Measurements from ENCODE around the gene NAA25.
"Not testable (repeated sequence)": the region's sequence is repeated elsewhere in the genome, so short reads cannot be mapped to it uniquely, and the experiment has no call there.

The NAA25 gene

DNA sequence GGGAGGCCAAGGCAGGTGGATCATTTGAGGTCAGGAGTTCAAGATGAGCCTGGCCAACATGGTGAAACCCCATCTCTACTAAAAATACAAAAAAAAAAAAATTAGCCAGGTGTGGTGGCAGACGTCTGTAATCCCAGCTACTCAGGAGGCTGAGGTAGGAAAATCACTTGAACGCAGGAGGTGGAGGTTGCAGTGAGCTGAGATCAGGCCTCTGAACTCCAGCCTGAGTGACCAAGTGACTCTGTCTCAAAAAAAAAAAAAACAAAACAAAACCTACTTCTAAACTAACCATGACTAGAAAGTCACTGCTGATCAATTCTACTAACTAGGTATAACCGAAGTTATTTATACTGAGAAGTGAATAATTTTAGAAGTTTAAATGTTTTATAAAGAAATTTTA, 99.0 kb downstream of the NAA25 start:
- DNase-seq (ENCODE audit: low spot score), result not testable (repeated sequence)

DNA sequence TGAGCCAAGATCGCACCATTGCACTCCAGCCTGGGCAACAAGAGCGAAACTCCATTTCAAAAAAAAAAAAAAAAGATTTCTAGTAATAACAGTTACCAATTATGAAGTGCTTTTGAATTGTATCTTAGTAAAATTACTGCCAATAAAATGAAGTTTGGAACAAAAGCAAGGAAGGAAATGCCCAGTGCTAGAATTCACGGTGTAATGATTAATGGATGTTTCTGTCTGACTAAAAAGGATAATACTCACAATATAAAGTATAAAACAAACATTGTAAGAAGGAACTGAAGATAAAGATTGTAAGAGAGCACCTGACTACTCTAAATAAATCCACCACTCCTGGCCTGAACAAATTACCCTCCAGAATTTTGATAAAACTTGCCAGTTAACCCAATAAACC, 99.7 kb downstream of the NAA25 start:
- DNase-seq (ENCODE audit: low spot score), result no peak

DNA sequence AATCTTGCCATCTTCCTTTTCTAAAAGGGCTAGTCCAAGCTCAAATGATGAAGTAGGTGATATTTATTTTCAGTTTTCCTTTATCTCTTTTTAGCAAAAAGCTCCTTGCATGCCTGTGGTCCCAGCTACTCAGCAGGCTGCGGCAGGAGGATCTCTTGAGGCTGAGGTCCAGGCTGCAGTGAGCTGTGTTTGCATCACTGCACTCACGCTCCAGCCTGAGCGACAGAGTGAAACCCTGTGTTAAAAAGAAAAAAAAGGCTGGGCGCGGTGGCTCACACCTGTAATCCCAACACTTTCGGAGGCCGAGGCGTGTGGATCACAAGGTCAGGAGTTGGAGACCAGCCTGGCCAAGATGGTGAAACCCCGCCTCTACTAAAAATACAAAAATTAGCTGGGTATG, 100.6 kb downstream of the NAA25 start:
- no peak for DNase-seq (ENCODE audit: low spot score)

DNA sequence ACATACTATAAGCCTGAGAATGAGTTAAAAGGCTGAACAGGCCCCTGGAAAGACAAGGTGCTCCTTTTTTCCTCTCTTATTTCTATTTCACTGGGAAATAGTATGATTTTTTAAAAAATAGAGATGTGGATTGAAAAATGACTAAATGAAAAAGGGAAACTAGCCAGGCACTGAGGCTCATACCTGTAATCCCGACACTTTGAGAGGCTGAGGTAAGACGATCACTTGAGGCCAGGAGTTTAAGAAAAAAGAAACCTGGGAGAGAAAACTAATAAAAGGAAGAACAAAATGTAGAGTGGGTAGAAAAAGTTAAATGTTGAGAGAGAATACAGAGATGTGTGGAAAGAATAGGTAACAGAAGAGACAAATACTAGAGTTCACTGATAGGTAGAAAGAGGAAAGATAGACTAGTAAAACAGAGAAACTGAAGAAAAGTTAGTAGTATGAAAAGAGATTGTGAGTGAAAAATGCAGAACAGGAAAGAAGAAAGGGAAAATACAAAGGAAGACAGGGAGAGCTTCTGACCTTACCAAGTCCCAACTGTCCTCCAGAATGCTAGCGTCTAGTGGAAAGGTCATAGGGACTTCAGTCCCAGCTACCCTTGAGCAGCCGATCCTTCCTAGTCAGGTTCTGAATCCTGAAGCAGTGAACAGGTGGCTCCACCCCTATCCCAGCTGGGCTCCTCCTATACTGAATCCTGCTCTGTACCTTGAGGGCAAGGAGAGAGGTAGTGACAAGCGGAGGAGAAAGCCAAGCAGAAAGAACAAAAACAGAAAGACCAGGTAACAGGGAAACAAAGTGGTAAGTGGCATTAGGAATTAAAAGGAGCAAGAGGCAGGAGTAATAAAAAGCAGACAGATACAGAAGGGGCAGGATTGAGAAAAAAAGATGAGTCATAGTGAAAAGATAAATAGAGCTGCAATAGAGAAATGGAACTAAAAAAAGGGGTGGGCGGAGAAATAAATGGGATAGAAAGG, 102.9 kb downstream of the NAA25 start:
- no peak for DNase-seq (ENCODE audit: low spot score)

DNA sequence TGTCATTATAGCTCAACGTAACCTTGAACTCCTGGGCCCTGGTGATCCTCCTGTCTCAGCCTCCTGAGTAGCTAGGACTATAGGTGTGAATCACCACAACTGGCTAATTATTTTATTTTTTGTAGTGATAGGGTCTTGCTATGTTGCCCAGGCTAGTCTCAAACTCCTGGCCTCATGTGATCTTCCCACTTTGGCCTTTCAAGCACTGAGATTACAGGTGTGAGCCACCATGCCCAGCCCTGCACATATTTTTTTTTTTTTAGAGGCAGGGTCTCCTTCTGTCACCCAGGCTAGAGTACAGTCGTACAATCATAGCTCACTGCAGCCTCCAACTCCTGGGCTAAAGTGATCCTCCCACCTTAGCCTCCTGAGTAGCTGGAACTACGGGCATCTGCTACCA, 104.5 kb downstream of the NAA25 start:
- DNase-seq (ENCODE audit: low spot score), result no peak

DNA sequence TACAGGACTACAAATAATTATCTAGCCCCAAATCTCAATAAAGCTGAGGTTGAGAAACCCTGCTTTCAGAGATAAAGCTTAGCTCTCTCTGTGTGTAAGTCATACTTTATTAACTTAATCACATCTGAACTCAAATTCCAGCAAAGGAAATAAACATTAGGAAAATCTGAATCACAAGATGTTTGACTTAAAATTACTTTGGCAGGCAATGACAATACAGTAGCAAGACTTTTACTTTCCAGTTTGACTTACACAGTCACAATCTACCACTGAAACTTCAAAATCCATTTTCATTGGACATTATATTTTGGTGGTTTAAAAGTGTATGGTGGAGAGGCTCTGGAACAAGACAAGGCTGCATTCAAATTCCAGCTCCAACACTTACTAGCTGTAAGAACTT, 107.0 kb downstream of the NAA25 start:
- no peak for DNase-seq (ENCODE audit: low spot score)

DNA sequence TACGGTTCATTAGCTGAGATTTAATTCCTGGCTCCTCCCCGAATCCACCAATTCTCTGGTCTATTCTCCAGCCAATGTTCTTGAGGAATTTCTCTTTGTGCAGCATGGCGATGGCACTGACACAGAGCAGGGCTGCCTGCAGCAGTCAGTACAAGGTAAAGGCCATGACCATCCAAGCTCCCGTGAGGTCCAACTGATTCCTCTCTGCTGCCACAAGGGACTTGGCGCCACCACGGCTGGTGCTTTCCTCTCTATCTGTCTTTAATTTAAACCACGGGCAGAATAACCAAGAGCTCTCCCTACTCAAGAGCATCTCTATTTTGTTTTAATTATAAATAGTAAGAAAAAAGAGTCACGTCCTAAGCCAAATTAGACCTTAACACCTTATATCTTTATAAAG, 107.8 kb downstream of the NAA25 start:
- no peak for DNase-seq (ENCODE audit: low spot score)

DNA sequence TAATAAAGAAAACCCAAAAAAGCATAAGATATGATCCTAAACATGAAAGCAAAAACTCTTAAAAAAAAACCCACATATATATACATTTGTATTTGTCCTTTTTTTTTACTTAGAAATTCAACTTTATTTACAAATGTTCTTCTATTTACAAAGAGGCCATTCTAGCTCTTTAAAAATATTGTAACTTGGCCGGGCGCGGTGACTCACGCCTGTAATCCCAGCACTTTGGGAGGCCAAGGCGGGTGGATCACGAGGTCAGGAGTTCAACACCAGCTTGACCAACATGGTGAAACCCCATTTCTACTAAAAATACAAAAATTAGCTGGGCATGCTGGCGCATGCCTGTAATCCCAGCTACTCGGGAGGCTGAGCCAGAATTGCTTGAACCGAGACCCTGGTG, 109.5 kb downstream of the NAA25 start:
- DNase-seq (ENCODE audit: low spot score), result not testable (repeated sequence)

DNA sequence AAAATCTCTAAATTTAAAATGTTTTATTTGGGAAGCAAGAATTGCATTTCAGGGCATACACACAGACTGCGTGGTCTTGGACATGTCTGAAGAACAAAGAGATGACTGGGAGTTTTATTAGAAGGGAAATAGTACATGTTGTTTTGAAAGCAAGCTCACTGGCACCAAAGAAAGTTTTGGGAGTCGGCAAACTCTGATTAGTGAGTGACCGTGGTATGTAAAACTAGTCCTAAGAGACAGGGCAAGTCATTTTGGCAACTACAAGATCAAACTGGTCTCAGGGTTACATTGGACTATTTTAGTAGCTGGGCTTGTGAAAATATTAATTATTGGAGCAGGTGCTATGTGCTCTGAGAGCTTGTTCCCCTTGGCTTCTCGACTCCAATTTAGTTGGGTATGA, 110.6 kb downstream of the NAA25 start:
- no peak for DNase-seq (ENCODE audit: low spot score)

DNA sequence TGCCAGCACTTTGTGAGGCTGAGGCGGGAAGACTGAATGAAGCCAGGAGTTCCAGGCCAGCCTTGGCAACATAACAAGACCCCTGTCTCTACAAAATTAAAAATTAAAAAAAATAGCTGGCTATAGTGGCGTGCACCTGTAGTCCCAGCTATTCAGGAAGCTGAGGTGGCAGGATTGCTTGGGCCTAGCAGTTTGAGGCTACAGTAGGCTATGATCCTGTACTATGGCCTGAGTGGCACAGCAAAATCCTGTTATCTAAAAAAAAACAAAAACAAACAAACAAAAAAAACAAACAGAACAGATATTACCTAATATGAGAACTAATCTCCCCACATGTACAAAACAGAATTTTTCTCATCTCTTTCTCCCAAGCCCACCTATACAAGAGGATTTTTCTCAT, 111.3 kb downstream of the NAA25 start:
- DNase-seq (ENCODE audit: low spot score), result no peak

DNA sequence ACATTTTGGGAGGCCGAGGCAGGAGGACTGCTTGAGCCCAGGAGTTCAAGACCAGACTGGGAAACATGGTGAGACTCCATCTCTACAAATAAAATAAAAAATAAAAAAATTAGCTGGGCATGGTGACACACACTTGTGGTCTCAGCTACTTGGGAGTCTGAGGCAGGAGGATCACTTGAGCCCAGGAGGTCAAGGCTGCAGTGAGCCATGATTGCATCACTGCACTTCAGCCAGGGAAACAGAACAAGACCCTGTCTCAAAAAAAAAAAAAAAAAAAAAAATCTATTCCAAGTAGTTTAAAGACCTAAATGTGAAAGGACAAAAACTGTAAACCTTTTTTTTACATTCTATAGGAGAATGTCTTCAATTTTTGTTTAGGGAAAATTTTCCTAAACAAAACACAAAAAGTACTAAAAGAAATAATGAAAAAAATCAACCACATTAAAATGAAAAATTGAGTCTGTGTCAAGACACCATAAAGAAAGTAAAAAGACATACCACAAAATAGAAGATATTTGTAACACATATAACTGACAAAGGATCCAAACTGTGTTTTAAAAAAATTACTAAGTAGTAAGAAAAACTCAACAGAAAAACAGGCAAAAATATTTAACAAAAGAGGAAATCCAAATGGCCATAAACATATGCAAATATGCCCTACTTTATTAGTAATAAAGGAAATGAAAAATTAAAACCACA, 112.7 kb downstream of the NAA25 start:
- DNase-seq (ENCODE audit: low spot score), result no peak

DNA sequence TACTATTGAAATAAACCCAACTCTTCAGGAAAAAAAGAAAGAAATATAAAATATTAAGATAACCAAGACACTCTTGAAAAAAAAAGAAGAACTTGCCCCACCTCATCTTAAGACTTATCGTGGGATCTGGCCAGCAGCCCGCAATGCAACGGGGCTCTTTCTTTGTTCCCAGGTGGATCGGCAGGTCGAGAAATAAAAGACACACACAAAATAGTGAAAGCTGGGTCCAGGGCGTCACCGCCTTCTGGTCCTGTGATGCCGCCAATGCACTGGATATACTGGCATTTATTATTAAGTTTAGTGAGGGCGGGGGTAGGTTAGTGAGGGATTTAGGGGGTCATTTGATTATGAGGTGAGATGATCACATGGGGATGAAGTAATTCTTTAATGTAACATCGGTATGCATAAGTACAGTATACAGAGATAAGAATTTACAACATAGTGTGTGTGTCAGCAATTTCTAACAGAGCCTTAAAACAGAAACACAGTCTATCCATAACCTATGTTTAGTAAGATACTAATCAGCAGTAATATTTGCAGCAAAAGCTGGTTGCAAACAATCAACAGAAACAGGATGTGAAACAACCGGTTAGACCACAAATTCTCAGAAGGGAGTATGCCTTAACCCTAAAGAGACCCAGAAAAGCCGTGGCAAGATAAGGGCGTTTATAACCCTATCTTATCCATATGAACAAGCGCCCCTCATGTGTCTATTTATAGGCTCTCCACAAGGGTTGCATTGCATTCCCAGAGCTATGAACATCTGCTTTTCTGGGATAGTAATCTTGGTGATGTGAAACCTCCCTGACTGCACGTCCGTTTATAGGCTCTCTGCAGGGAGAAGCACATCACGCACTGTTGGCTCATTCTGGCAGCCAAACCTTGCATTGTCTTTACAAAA, 114.1 kb downstream of the NAA25 start:
- DNase-seq (ENCODE audit: low spot score), result peak; percentile 87

DNA sequence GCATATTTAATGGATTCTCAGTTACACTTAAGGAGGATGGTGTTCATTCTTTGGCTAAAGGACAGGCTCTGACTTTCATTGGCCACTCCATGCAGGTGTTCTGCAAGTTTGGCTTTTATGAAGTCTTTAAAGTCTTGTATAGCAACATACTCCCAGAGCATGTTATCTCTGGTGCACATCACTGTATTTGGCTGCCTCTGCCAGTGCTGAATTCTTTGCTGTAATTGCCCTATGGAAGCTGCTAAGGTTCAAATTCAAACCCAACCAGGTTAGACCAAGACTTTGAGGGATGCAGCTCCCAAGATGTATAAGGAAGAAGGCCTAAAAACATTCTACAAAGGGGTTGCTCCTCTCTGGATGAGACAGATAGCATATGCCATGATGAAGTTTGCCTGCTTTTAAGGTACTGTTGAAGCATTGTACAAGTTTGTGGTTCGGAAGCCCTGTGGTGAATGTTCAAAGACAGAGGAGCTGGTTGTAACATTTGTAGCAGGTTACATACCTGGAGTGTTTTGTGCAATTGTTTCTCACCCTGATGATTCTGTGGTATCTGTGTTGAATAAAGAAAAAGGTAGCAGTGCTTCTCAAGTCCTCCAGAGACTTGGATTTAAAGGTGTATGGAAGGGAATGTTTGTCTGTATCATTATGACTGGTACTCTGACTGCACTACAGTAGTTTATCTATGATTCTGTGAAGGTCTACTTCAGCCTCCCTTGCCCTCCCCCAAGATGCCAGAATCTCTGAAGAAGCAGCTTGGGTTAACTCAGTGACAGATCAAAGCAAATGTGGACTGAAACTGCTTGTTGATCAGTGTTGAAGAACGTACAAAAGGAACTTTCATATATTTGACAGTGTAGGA, 115.1 kb downstream of the NAA25 start:
- DNase-seq (ENCODE audit: low spot score), result peak; percentile 45

DNA sequence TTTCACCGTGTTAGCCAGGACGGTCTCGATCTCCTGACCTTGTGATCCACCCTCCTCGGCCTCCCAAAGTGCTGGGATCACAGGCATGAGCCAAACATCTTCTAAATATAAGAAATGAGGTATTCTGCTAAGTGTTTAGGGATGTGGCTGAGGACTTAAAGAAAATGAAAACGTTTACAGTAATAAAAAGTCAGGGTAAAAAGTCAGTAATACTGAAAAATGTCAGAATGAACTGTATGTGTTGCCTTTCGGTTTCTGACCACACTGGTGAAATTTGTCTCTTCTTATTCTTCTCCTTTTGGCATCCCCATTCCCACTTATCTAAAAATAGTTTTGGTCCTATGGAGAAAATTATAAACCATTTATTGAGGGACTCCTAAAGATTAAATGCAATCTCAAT, 116.1 kb downstream of the NAA25 start:
- DNase-seq (ENCODE audit: low spot score), result no peak

DNA sequence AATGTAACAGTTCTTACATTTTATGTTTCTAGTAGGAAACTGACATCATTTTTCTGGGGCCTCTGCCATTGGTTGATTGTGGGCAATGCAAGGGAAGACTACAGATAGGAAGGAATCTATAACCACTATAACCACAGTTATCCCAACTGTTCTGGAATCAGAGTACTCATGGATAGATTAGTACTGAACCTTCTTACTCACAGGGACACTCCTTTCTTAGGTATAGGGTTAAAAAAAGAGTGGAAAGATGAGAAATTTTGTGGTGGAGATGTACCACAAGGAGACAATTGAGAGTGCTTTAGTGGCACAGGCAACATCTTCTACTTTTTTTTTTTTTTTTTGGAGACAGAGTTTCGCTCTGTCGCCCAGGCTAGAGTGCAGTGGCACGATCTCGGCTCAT, 116.6 kb downstream of the NAA25 start:
- DNase-seq (ENCODE audit: low spot score), result no peak

DNA sequence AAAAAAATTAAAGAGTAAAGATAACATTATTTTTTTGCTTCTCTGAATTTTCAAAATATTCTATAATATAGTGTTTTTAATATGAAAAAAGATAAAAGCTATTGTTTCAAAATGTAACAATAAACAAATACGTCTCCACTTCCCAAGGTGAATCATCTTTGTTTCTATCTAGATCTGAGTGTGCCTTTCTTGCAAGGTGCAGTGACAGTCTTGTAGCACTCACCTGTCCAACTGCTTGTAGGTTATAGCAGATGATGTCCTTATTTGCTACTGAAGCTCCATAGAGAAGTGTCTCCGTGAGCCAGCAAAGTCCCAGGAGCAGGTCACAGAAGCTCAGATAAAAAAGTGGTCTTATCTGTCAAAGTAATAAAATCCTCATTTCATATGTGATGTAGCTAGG, 117.0 kb downstream of the NAA25 start:
- no peak for DNase-seq (ENCODE audit: low spot score)

DNA sequence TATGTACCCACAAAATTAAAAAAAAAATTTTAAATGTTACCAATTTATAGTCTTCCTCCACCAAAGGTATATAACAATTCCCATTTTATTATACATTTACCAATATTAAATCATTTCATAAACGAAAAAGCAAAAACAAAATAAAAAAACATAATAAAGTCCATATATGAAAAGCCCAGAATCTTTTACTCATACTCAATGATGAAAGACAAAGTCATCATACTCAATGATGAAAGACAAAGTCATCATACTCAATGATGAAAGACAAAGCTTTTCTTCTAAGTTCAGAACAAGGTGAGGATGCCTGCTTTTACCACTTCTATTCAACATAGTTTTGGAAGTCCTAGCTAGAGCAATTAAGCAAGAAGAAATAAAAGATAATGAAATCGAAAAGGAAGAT, 123.8 kb downstream of the NAA25 start:
- no peak for DNase-seq (ENCODE audit: low spot score)

DNA sequence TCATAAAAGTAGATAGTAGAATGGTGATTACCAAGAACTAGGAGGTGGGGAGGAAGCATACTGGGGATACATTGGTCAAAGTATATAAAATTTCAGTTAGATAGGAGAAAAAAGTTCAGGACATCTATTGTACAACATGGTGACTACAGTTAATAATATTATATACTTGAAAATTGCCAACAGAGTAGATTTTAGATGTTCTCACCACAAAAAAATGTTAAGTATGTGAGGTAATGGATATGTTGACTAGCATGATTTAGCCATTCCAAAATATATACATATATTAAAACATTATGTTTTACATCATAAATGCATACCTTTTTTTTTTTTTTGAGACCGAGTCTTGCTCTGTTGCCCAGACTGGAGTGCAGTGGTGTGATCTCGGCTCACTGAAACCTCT, 126.6 kb downstream of the NAA25 start:
- DNase-seq (ENCODE audit: low spot score), result no peak

DNA sequence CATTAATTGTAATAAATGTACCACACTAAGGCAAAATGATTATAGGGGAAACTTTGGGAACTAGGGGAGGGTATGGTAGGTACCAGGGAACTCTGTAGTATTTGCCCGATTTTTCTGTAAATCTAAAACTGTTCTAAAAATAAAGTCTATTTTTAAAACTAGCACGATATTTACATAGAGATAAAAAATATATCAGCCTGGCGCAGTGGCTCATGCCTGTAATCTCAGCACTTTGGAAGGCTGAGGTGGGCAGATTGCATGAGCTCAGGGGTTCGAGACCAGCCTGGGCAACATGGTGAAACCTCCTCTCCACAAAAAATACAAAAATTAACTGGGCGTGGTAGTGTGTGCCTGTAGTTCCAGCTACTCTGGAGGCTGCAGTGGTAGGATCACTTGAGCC, 128.0 kb downstream of the NAA25 start:
- DNase-seq (ENCODE audit: low spot score), result no peak

DNA sequence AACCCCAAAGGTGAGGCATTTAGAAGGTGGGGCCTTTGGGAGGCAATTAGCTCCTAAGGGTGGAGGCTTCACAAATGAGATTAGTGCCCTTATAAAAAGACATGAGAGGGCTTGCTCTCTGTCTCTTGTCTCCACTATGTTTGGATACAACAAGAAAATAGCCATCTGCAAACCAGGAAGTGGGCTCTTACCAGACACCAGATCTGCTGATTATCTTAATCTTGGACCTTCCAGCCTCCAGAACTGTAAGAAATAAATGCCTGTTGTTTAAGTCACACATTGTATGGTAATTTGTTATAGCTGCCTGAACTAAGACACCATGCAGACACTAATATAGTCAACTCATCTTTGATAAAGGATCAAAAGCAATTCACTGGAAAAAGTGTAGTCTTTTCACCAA, 130.0 kb downstream of the NAA25 start:
- DNase-seq (ENCODE audit: low spot score), result no peak

DNA sequence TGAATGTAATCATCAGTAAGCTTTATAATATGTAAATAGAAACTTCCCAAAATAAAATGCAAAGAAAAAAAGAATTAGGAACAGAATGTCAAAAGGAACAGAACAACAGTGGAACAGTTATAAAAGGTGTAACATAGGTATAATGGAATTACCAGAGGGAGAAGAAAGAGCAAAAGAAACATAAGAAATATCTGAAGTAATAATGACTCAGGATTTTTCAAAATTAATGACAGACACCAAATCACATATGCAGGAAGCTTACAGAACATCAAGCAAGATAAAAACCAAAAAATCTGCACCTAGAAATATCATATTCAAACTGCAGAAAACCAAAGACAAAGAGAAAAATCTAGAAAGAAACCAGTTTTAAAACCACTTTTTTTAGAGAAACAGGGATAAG, 131.7 kb downstream of the NAA25 start:
- DNase-seq (ENCODE audit: low spot score), result no peak

Data from NAMALWA (cell line).